ENCODE data around the gene TNFRSF1A.
A peak's percentile ranks its signal among the peaks of the same experiment; 100 is the strongest.

Gene TNFRSF1A

DNA sequence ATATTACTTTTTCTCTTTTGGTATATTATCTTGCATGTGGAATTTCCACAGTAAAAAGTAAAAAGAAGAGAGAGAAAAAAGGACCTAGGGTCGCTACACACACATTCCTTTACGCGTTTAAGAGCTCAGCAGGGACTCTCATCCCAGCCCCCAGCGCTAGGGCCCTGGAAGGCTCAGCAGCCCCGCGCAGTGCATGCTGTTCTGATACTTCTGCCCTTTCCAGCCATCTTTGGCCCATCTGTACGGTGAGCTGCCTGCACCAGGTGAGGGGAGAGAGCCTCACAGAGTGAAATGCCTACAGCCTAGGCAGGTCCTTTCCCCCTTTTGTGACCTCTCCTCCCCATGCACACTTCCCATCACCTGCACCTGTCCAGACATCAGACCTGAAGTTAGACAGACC, 40.5 kb upstream of the TNFRSF1A start:
- Histone ChIP-seq H3K27ac (ENCODE audit: low read length) (no peak overlapping the region), H3K9me3 (ENCODE audit: control insufficient read depth, insufficient read depth, low read length) (no peaks in the 10 kb centered on the region), H3K4me1 (ENCODE audit: control insufficient read depth, insufficient read depth, low read length) (peaks cover 14% of the 10 kb centered on the region), H3K4me3 (ENCODE audit: low read length) (no peak overlapping the region), H3K27me3 (ENCODE audit: control insufficient read depth, insufficient read depth, low read length) (peaks cover 8% of the 10 kb centered on the region; the same call in 1 of the 2 replicates), H3K36me3 (ENCODE audit: control insufficient read depth, insufficient read depth, low read length) (no peaks in the 10 kb centered on the region)
- DNase-seq (ENCODE audit: low read depth, low spot score): no peak
- no CpG with 5 or more reads among the region's 7 CpGs for WGBS (ENCODE audit: insufficient coverage, insufficient read length)

- WGBS (ENCODE audit: insufficient coverage, insufficient read length): no CpG with 5 or more reads among the region's 14 CpGs
- Histone ChIP-seq H3K4me1 (ENCODE audit: control insufficient read depth, insufficient read depth, low read length) (peaks cover 16% of the 10 kb centered on the region), H3K27ac (ENCODE audit: low read length) (no peak overlapping the region)
These were observed 38.6 kb upstream of the TNFRSF1A start for GRCh38 chr12:6380141-6381121.

GRCh38 chr12:6378709-6379472, 37.0 kb upstream of the TNFRSF1A start:
- Histone ChIP-seq H3K4me3 (ENCODE audit: low read length) (no peak overlapping the region), H3K4me1 (ENCODE audit: control insufficient read depth, insufficient read depth, low read length) (peaks cover 13% of the 10 kb centered on the region), H3K9me3 (ENCODE audit: control insufficient read depth, insufficient read depth, low read length) (no peaks in the 10 kb centered on the region), H3K36me3 (ENCODE audit: control insufficient read depth, insufficient read depth, low read length) (no peaks in the 10 kb centered on the region), H3K27me3 (ENCODE audit: control insufficient read depth, insufficient read depth, low read length) (peaks cover 8% of the 10 kb centered on the region; the same call in 1 of the 2 replicates), H3K27ac (ENCODE audit: low read length) (no peak overlapping the region)
- no CpG with 5 or more reads among the region's 13 CpGs for WGBS (ENCODE audit: insufficient coverage, insufficient read length)
- DNase-seq (ENCODE audit: low read depth, low spot score): no peak

More at GRCh38 chr12:6380141-6381121, 38.6 kb upstream of the TNFRSF1A start:
- Histone ChIP-seq H3K27me3 (ENCODE audit: control insufficient read depth, insufficient read depth, low read length) (peaks cover 8% of the 10 kb centered on the region; the same call in 1 of the 2 replicates), H3K36me3 (ENCODE audit: control insufficient read depth, insufficient read depth, low read length) (no peaks in the 10 kb centered on the region), H3K4me3 (ENCODE audit: low read length) (no peak overlapping the region), H3K9me3 (ENCODE audit: control insufficient read depth, insufficient read depth, low read length) (no peaks in the 10 kb centered on the region)
- no peak for DNase-seq (ENCODE audit: low read depth, low spot score)

GRCh38 chr12:6377667-6377994, 35.8 kb upstream of the TNFRSF1A start:
- H3K36me3 ChIP-seq (ENCODE audit: control insufficient read depth, insufficient read depth, low read length): no peaks in the 10 kb centered on the region
- peaks cover under 1% of the 10 kb centered on the region; the same call in 1 of the 2 replicates for H3K27me3 ChIP-seq (ENCODE audit: control insufficient read depth, insufficient read depth, low read length)
- no peak overlapping the region for H3K4me3 ChIP-seq (ENCODE audit: low read length)
- H3K27ac ChIP-seq (ENCODE audit: low read length): no peak overlapping the region
- H3K4me1 ChIP-seq (ENCODE audit: control insufficient read depth, insufficient read depth, low read length): peaks cover 8% of the 10 kb centered on the region
- WGBS (ENCODE audit: insufficient coverage, insufficient read length): no CpG with 5 or more reads among the region's 4 CpGs
- no peaks in the 10 kb centered on the region for H3K9me3 ChIP-seq (ENCODE audit: control insufficient read depth, insufficient read depth, low read length)
- DNase-seq (ENCODE audit: low read depth, low spot score): no peak

- Histone ChIP-seq H3K27me3 (ENCODE audit: control insufficient read depth, insufficient read depth, low read length) (no peaks in the 10 kb centered on the region), H3K36me3 (ENCODE audit: control insufficient read depth, insufficient read depth, low read length) (no peaks in the 10 kb centered on the region), H3K4me1 (ENCODE audit: control insufficient read depth, insufficient read depth, low read length) (peaks cover 5% of the 10 kb centered on the region), H3K4me3 (ENCODE audit: low read length) (no peak overlapping the region), H3K27ac (ENCODE audit: low read length) (no peak overlapping the region), H3K9me3 (ENCODE audit: control insufficient read depth, insufficient read depth, low read length) (no peaks in the 10 kb centered on the region)
- DNase-seq (ENCODE audit: low read depth, low spot score): no peak
- no CpG with 5 or more reads among the region's 10 CpGs for WGBS (ENCODE audit: insufficient coverage, insufficient read length)
These were observed 35.2 kb upstream of the TNFRSF1A start for GRCh38 chr12:6376870-6377666.

DNA sequence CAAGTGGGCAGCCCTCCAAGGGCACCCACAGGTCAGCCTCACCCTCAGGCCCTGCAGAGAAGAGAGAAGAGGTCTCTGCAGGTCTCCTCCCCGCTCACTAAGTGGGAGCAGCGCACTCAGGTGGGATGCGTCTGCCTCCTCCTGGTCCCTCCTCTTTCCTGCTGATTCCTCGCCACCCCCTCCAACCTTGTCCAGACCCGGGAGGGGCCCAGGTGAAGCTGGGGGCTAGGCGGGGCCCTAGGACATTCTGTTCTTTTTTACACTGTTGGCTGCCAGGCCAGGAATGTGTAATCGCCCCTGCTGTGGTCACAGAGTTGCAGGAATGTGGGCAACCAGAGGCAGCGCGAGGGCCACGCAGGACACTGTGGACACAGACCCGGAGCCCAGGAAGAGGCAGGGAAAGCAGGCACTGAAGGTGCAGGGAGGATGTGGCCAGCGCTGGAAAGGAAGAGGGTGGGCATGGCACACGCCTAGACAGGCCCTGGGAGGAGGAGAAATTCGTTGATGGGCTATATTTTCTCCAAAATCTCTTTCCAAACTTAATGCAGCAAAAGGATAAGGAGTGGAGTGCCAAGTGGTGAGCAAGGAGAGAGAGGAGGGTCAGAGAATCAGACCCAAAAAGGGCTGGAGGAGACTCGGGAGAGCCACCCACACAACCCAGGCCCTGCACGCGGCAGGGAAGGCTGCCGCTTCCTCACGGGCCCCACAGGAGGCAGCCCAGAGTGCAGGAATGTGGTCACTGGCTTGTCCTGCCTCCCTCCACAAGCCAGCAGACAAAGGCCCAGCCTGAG, 34.4 kb upstream of the TNFRSF1A start:
- Histone ChIP-seq H3K36me3 (ENCODE audit: control insufficient read depth, insufficient read depth, low read length) (no peaks in the 10 kb centered on the region), H3K4me1 (ENCODE audit: control insufficient read depth, insufficient read depth, low read length) (peaks cover 5% of the 10 kb centered on the region), H3K4me3 (ENCODE audit: low read length) (peak overlapping the region; percentile 27; the same call in 1 of the 2 replicates), H3K9me3 (ENCODE audit: control insufficient read depth, insufficient read depth, low read length) (no peaks in the 10 kb centered on the region), H3K27ac (ENCODE audit: low read length) (no peak overlapping the region), H3K27me3 (ENCODE audit: control insufficient read depth, insufficient read depth, low read length) (no peaks in the 10 kb centered on the region)
- no peak for DNase-seq (ENCODE audit: low read depth, low spot score)
- WGBS (ENCODE audit: insufficient coverage, insufficient read length): no CpG with 5 or more reads among the region's 19 CpGs

DNA sequence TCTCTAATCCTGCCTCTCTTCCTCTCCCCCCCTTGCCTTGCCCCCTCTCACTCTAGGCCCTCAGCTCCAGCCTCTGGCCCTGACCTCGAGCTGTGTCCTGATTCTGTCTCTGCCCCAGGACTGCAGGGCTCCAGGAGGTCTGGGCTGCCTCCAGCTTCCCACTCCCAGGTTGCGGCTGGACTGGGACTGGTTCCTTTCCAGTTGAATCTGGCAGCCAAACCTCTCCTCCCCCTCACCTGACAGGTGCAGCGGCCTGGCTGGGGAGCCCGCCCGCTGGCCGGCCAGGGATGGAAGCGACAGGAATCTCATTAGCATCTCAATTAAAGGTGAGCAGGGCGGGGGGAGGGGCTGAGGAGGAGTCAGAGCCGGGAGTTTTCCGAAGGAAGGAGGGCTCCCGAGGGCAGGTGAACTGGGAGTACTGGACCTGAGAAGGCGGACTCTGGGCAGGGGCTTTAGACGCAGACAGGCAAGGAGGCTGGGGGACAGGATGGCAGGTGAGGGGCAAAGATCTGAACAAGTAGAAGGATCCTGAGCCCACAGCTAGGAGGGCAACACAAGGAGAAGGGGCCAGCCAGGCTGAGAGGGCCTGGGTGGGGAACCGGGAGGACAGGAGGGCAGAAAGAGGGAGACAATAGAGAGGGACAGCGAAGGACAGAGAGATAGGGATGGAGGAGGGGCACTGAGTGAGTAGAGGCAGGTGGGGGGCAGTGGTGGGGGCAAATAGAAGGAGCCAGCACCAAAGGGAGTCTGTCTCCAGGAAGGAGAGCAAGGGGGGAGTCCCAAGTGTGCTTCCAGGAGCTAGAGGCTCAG, 33.6 kb upstream of the TNFRSF1A start, which contains the start of gene SCNN1A:
Gene SCNN1A (minus strand): TSS at position 295 of the 810 bp plus-strand sequence. CDS start 780 bp downstream, outside the sequence.
- Histone ChIP-seq H3K27me3 (ENCODE audit: control insufficient read depth, insufficient read depth, low read length) (no peaks in the 10 kb centered on the region), H3K27ac (ENCODE audit: low read length) (no peak within 1 kb of the TSS), H3K4me1 (ENCODE audit: control insufficient read depth, insufficient read depth, low read length) (peaks cover 7% of the 10 kb centered on the region), H3K4me3 (ENCODE audit: low read length) (peak within 1 kb of the TSS; percentile 64), H3K9me3 (ENCODE audit: control insufficient read depth, insufficient read depth, low read length) (no peaks in the 10 kb centered on the region), H3K36me3 (ENCODE audit: control insufficient read depth, insufficient read depth, low read length) (no peaks in the 10 kb centered on the region)
- no CpG with 5 or more reads among the region's 15 CpGs for WGBS (ENCODE audit: insufficient coverage, insufficient read length)
- DNase-seq (ENCODE audit: low read depth, low spot score): peak; percentile 83

DNA sequence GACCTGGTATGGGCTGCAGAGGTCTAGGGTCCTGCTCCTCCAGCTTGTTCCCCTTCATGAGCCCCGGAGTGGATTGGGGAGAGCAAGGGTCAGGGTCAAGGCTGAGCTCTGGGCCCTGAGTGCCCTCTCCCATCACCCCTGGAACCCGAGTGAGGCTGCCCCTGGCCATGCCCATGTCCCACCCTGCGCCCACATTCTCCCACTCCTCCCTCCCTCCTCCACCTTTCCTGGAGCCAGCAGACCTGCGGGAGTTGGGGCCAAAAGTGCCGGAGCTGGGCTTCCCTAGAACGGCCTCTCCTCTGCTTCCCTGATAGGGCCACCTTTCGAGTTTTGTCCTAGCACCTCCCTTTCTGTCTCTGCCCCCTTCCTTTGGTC, 32.9 kb upstream of the TNFRSF1A start:
- Histone ChIP-seq H3K27me3 (ENCODE audit: control insufficient read depth, insufficient read depth, low read length) (no peaks in the 10 kb centered on the region), H3K36me3 (ENCODE audit: control insufficient read depth, insufficient read depth, low read length) (no peaks in the 10 kb centered on the region), H3K27ac (ENCODE audit: low read length) (no peak overlapping the region), H3K4me3 (ENCODE audit: low read length) (peak overlapping the region; percentile 64; the same call in 1 of the 2 replicates), H3K9me3 (ENCODE audit: control insufficient read depth, insufficient read depth, low read length) (no peaks in the 10 kb centered on the region), H3K4me1 (ENCODE audit: control insufficient read depth, insufficient read depth, low read length) (peaks cover 11% of the 10 kb centered on the region)
- DNase-seq (ENCODE audit: low read depth, low spot score): no peak
- WGBS (ENCODE audit: insufficient coverage, insufficient read length): no CpG with 5 or more reads among the region's 7 CpGs
